Measurements from ENCODE around the gene PLOD3.

Gene PLOD3

DNA sequence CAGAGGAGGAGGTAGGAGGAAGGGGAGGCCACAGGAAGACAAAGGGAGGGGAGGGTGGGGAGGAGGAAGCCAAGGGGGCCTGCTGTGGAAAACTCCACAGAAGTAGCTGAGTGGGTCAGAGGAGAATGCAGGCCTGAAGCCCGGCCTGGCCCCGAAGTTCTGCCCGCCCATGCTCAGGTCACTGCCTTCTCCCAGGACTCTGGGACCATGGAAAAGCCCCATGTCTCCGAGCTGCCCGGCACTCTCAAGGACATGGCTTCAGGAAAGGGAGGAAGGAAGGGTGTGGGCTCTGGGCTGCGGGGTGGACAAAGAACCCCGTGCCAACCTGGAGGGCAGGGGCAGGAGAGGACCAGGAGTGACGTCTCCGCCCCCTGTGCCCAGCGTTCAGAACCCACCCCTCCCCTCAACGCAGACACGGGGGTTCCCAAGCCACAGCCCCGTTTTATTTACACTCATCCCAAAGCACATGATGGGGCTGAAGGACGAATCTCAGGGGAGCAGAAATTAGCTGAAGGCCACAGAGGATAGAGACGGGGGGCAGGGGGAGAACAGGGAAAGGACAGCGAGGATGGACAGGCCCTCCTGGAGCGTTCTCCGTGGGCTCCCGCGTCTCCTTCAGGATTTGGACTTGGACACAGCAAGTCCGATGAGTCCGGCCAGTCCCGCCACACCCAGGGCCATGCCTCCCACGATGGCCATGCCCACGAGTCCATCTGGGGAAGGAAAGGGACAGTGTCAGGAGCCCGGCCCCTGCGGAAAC lies 22.0 kb upstream of the PLOD3 start:
- DNase-seq (ENCODE audit: low spot score), result no peak

- no peak for DNase-seq (ENCODE audit: low spot score)
Measured at GRCh38 chr7:101238226-101239182, 21.1 kb upstream of the PLOD3 start.

GRCh38 chr7:101237206-101238067 lies 20.1 kb upstream of the PLOD3 start, which contains the start of gene CLDN15:
Gene CLDN15 (minus strand): TSS chr7:101237802. CDS start chr7:101237581, 221 bp downstream.
- no peak for DNase-seq (ENCODE audit: low spot score)

GRCh38 chr7:101236292-101236835 lies 19.0 kb upstream of the PLOD3 start:
- DNase-seq (ENCODE audit: low spot score), result no peak

DNA sequence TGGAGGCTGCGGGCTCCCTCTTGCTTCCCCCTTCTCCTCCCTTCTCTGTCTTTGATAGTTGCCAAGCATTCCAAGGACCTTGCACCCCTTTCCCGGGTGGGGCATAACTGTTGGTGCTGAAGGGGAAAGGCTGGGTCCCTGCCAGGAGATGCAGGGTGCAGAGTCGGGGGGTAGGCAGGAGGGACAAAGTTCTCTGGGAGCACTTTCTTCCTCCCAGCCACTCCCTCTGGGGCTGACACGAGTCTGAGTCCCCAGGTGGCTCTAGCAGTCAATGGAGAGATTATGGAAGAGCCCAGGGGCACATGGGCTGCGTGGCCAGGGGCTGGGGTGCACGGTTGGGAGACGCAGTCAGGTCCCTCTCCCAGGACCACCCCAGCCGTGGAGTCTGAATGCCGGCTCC lies 18.1 kb upstream of the PLOD3 start:
- DNase-seq (ENCODE audit: low spot score), result no peak

- peak; percentile 37 for DNase-seq (ENCODE audit: low spot score)
Measured at GRCh38 chr7:101235050-101235449, 17.7 kb upstream of the PLOD3 start.

DNA sequence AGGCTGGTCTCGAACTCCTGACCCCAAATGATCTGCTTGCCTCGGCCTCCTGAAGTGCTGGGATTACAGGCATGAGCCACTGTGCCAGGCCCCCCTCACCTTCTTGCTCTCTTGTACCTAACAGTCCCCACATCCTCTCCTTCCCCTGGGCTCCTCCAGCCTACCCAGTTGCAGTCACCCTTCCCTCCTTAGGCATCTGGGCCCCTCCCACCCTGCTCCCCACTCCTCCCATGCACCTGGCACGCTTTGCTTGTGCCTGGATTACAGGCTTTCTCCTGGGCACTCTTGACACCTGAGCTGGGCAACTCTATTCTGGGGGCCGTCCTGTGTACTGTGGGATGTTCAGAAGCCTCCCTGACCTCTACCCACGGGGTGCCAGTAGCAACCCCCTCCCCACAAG lies 17.3 kb upstream of the PLOD3 start:
- no peak for DNase-seq (ENCODE audit: low spot score)

DNA sequence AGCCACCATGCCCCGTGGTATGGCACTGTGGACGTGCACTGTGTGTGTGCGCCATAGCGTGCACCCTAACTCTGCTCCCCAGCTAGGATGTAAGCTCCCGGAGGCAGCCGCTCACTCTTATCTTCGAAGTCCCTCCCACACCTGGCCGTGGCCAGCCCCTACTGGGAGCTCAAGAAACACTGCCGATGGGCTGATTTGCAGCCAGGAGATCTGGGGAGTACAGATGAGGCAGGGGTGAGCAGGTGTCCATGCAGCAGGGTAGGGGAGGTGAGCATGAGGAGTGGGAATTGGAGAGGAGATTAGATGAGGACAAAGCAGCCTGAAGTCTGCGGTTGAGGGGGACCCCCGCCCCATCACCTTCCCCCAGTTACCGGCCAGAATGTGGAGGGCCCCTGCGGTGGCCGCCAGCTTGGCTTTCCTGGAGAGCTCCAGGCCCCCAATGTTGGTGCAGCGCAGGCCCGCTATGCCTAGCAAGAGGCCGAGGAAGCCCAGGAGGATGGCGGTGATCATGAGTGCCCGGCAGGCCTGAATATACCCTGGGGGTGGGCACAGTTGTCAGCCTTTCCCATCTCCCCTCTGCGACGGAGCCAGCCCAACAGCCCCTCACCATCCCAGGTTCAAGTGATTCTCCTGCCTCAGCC lies 16.6 kb upstream of the PLOD3 start:
- DNase-seq (ENCODE audit: low spot score), result no peak

GRCh38 chr7:101232141-101232850 lies 14.9 kb upstream of the PLOD3 start:
- no peak for DNase-seq (ENCODE audit: low spot score)

- DNase-seq (ENCODE audit: low spot score), result no peak
Measured at GRCh38 chr7:101231644-101232043, 14.3 kb upstream of the PLOD3 start.

- DNase-seq (ENCODE audit: low spot score), result no peak
Measured at GRCh38 chr7:101226721-101227120, 9.3 kb upstream of the PLOD3 start.

DNA sequence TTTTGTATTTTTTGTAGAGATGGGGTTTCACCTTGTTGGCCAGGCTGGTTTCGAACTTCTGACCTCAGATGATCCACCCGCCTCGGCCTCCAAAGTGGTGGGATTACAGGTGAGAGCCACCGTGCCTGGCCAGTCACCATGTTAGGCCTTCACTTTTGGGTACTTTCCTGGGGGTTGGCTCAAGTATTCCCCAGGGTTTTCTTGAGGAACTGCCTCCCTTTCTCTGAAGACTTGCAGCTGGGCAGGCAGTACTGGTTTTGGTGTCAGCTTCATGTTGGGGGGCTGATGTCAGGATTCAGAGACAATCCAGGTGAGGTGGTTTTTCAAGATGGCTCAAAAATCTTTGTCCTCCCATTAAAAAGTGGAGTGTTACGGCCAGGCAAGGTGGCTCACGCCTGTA lies 8.3 kb upstream of the PLOD3 start:
- DNase-seq (ENCODE audit: low spot score), result no peak

DNA sequence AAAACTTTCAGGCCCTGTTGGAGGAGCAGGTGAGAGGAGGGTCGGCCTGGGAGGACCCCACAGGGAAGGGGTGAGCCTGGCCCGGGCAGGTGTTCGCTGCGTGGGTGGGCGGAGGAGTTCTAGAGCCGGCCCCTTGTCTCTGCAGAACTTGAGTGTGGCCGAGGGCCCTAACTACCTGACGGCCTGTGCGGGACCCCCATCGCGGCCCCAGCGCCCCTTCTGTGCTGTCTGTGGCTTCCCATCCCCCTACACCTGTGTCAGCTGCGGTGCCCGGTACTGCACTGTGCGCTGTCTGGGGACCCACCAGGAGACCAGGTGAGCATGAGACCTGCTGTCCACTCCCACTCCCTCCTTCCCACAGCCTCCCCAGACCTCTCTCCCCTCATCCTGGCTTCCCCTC lies 6.1 kb upstream of the PLOD3 start:
- DNase-seq (ENCODE audit: low spot score), result no peak

GRCh38 chr7:101222275-101222830 lies 5.0 kb upstream of the PLOD3 start:
- no peak for DNase-seq (ENCODE audit: low spot score)

GRCh38 chr7:101220295-101220694 lies 2.9 kb upstream of the PLOD3 start:
- no peak for DNase-seq (ENCODE audit: low spot score)

GRCh38 chr7:101218236-101219125 lies 1.1 kb upstream of the PLOD3 start:
- DNase-seq (ENCODE audit: low spot score), result peak; percentile 56

DNA sequence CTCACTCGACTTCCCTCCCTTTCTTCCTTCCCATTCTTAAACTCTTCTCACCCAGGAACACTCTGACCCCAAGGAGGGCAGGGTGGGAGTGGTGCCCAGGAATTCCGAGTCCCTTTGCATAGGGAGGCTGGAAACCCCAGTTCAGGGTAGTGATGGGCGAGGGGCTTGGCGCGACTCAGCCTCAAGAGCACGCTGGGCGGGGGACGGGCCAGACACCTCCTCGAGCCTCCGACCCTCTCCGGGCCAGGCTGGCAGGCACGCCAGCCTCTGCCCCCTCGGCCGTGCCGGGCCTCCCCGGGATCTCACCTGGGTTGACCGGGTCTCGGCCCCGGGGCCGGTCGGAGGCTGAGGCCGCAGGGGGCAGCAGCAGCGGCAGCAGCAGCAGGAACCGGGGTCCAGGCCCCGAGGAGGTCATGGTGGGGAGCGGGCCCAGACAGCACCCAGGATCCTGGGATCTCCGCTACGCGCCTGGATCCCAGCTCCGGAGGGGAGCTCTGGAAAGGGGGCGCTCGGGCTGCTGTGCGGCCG lies 457 bp downstream of the PLOD3 start:
- no peak for DNase-seq (ENCODE audit: low spot score)

GRCh38 chr7:101216001-101216859 lies 1.2 kb downstream of the PLOD3 start:
- DNase-seq (ENCODE audit: low spot score), result no peak

Data from NAMALWA (cell line).